Stimulated activated CD8-positive, alpha-beta memory T cell treated with anti-CD3 and anti-CD28 coated beads, Interleukin-7, amount 100 ng/mL, for 1 hour (primary cell): ENCODE measurements around the gene ARHGAP30.

Experiments
- DNase-seq, 2 donors: peaks; one replicate each; pipeline ENCODE4 v3.0.0-alpha.2; 2020; ENCODE audit warnings: low read depth in 2 of 2

Gene ARHGAP30

GRCh38 chr1:161013488-161014230 lies 56.0 kb downstream of the ARHGAP30 start:
- peak; percentile 35 to 41 for DNase-seq

GRCh38 chr1:161013131-161013487 lies 56.6 kb downstream of the ARHGAP30 start:
- no peak for DNase-seq

DNA sequence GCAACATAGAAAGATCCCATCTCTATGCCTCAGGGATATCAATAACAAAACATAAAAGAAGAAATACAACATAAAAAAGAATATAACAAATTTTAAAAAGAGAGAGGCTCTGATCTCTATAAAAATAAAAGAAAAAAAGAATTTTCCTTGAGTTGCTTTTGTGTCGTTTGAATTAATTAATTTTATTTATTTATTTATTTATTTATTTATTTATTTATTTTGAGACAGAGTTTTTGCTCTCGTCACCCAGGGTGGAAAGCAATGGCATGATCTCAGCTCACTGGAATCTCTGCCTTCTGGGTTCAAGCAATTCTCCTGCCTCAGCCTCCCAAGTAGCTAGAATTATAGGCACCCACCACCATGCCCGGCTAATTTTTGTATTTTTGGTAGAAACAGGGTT lies 57.3 kb downstream of the ARHGAP30 start:
- DNase-seq = no peak

DNA sequence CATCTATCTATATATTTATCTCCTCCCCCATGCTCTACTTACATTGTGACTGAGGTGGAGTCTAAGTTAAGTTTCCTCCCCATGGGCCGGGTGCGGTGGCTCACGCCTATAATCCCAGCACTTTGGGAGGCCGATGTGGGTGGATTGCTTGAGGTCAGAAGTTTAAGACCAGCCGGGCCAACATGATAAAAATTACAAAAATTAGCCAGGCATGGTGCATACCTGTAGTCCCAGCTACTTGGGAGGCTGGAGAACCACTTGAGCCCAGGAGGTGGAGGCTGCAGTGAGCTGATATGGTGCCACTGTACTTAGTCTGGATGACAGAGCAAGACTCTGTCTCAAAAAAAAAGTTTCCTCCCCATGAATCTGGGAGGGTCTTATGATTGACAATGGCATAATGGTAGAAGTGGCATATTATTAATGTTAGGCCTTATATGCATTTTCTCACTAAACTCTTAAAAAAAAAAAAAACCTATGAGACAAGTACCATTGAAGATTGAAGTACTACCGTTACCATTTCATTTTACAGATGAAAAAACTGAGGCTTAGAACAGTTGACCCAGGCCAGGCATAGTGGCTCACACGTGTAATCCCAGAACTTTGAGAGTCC lies 60.0 kb downstream of the ARHGAP30 start:
- DNase-seq = no peak

DNA sequence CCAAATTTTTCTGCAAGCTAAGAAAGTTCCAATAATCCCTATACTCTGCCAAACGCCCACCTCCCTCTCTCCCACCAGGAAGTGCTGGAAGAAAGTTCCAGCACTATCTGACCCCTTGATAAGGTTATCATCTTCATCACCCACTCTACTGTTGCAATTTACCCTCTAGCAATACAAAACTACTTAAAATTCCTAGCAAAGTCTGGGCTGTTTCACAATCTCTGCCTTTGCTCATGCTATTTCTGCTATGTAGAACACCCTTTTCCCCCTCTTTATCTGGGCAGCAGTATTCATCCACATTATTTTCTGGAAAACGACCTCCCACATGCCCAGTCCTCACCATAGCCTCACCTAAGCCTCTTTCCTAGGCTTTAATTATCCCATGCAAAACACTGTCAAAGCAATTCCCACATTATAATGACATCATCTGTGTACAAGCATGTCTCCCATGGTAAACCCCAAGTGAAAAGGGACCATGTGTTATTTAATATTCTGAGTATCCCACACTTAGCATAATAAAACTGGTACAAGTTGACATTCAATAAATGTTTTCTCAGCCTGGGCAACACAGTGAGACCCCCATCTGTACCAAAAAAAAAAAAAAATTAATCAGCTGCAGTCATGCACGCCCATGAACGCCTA lies 60.7 kb downstream of the ARHGAP30 start:
- DNase-seq = no peak

- DNase-seq = no peak
Measured at GRCh38 chr1:161007369-161007768, 62.3 kb downstream of the ARHGAP30 start.

- no peak for DNase-seq
Measured at GRCh38 chr1:161006563-161006962, 63.1 kb downstream of the ARHGAP30 start.

DNA sequence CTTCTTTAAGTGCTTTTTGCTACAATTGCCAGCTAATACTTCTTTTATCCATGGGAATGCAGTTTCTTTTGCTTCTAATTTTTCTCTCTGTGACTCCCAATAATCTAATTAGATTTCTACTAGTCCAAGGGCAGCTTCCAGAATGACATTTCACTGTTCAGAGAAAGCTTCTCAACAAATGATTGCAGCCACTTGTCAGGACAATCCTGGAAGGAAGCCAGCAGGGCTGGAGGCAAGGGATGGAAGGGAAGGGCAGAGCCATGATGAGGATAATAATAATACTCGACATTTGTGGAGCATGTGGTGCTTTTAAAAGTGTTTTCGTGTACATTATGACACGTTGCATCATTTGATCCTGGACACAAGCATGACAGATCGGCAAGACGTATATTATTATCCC lies 68.2 kb downstream of the ARHGAP30 start:
- DNase-seq = no peak

- DNase-seq = no peak
Measured at GRCh38 chr1:161000736-161001480, 68.8 kb downstream of the ARHGAP30 start.

DNA sequence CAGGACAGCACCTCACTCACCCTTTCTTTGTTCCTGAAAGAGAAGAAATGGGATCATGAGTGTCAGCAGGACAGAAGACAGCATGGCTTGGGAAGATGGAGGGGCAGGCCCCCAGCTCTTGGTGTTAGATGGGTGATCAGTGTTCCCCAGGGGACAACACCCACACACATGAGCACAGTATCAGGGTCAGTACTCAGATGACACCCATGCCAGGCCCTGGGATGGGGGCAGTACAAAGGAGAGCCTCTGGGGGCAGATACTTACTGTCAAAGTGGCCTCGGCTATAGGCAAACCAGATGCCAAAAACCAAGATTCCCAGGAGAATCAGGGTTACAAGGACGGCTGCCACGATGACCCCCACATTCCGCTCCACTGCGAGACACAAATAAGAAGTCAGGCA lies 70.3 kb downstream of the ARHGAP30 start:
- no peak for DNase-seq

DNA sequence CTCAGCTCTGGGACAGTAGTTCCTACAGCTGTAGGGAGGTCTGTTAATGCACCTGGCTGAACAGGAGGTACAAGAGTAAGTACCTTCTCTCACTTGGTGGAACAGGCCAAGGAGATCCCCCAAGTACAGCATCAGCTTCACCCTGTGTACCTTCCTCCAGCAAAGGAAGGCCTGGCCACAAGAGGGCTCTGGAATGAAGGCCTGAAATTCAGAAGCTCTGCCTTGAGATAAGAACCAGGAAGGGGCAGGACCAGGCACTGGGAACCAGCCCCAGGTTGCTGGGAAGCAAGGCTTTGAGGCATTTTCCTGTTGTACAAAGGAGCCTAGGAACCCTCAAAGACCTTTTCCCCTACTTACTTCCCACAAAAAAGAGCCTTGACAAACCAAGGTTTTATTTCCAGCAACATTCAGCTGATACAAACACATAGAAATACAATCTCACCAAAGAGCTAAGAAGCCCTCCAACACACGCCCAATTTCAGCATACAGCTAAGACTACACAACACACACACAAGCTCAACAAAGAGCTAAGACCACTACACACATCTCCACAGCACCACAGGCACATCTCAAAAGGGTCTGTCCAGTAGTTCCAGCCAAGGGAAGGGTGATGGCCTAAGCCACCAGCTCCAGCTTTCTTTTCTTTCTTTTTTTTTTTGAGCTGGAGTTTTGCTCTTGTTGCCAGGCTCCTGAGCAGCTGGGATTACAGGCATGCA lies 72.2 kb downstream of the ARHGAP30 start:
- peak in 1 of 2 donors; percentile 23 for DNase-seq
